Caco-2 (cell line): ENCODE data around the gene DNAH1. TPM values are rescaled to one million over a fixed set of nuclear protein-coding genes. Genes with fewer than 3 reads are reported as not detected.

Experiments used
- BruUV-seq: library from RNA; stranded (reverse); fragments of 400-500 nt; replicated peaks from 2 replicates; lab custom pipeline; 2021; lab: Mats Ljungman, UMichigan
- CTCF ChIA-PET: fragments of 300-600 bp; sonication (Branson Sonifier 250); formaldehyde crosslinking; loops from one replicate; lab custom pipeline; 2022; ENCODE audit warnings: antibody characterized with exemption; lab: Charles Lee
- POLR2A ChIA-PET: fragments of 300-600 bp; sonication (Branson Sonifier 250); formaldehyde crosslinking; loops from one replicate; lab custom pipeline; 2022; ENCODE audit warnings: antibody characterized with exemption; lab: Charles Lee
- DNase-seq, 2 experiments: peaks; one replicate each; pipeline versions ENCODE4 v3.0.0 to v3.0.0-alpha.2; 2020 to 2022
- H3K27me3 ChIP-seq: replicated peaks from 2 replicates; pipeline ENCODE4 v1.6.0; 2011; ENCODE audit warnings: low read length; ENCODE audit not compliant: control insufficient read depth, insufficient read depth
- H3K36me3 ChIP-seq: 2 replicates; pipeline ENCODE4 v1.5.1; 2011; ENCODE audit warnings: low read length; ENCODE audit not compliant: control insufficient read depth, insufficient read depth
- H3K4me1 ChIP-seq: fragments of 250-450 bp; sonication (Bioruptor Pico); 2 replicates; pipeline ENCODE4 v1.5.1; 2020; ENCODE audit warnings: mild to moderate bottlenecking
- H3K4me3 ChIP-seq: 2 replicates; pipeline ENCODE4 v1.5.1; 2011; ENCODE audit warnings: low read depth, mild to moderate bottlenecking, control low read depth, low read length
- H3K9me3 ChIP-seq: fragments of 250-450 bp; sonication (Bioruptor Pico); 2 replicates; pipeline ENCODE4 v1.5.1; 2020; ENCODE audit warnings: mild to moderate bottlenecking, moderate library complexity
- H3K27ac Mint-ChIP-seq: one replicate; pipeline ENCODE4 v1.8.0; 2022; ENCODE audit warnings: mixed read lengths; ENCODE audit not compliant: unreplicated experiment
- H3K27me3 Mint-ChIP-seq: one replicate; pipeline ENCODE4 v1.8.0; 2022; ENCODE audit warnings: mixed read lengths; ENCODE audit not compliant: insufficient read depth, unreplicated experiment
- H3K36me3 Mint-ChIP-seq: one replicate; pipeline ENCODE4 v1.8.0; 2022; ENCODE audit warnings: mild to moderate bottlenecking, mixed read lengths; ENCODE audit not compliant: insufficient read depth, unreplicated experiment
- H3K4me1 Mint-ChIP-seq: one replicate; pipeline ENCODE4 v1.8.0; 2022; ENCODE audit warnings: low read depth, mixed read lengths; ENCODE audit not compliant: unreplicated experiment
- H3K4me3 Mint-ChIP-seq: one replicate; pipeline ENCODE4 v1.8.0; 2022; ENCODE audit warnings: mild to moderate bottlenecking, moderate library complexity, mixed read lengths; ENCODE audit not compliant: unreplicated experiment
- H3K9me3 Mint-ChIP-seq: one replicate; pipeline ENCODE4 v1.8.0; 2022; ENCODE audit warnings: mixed read lengths; ENCODE audit not compliant: unreplicated experiment
- intact Hi-C: fragments of 100-400 bp; cut with micrococcal nuclease; formaldehyde crosslinking; loops from one replicate; pipeline ENCODE4 v1.10.0; 2022; ENCODE audit not compliant: unreplicated experiment
- total RNA-seq: library from RNA; stranded (reverse); gene quantifications from 2 replicates; pipeline ENCODE4 v1.2.3, GENCODE V29; 2022
- TF ChIP-seq, protein P1 (sequence below), 2 experiments: fragments of 200-600 bp in 1 of 2; IDR thresholded peaks; 1 replicate in 1 of 2; 2 replicates in 1 of 2; pipeline versions ENCODE4 v1.5.1 to v1.8.0; 2011 to 2022; ENCODE audit warnings: antibody characterized with exemption in 1 of 2, control low read depth in 1 of 2, inconsistent platforms in 1 of 2, low read depth in 1 of 2, low read length in 1 of 2, mild to moderate bottlenecking in 1 of 2, moderate library complexity in 1 of 2; ENCODE audit not compliant: insufficient read depth in 1 of 2, severe bottlenecking in 1 of 2, unreplicated experiment in 1 of 2

The DNAH1 gene
- total RNA-seq, 1 experiment from 2014 or later = 4.1 TPM

- no peaks in the 10 kb centered on the region for H3K27me3 ChIP-seq
- Mint-ChIP-seq H3K9me3 (no peaks in the 10 kb centered on the region), H3K4me3 (no peak overlapping the region), H3K4me1 (no peaks in the 10 kb centered on the region), H3K27me3 (no peaks in the 10 kb centered on the region), H3K36me3 (no peaks in the 10 kb centered on the region), H3K27ac (no peak overlapping the region)
- BruUV-seq = no TSS peak
- H3K4me1 ChIP-seq = no peaks in the 10 kb centered on the region
- TF ChIP-seq, protein P1, sequence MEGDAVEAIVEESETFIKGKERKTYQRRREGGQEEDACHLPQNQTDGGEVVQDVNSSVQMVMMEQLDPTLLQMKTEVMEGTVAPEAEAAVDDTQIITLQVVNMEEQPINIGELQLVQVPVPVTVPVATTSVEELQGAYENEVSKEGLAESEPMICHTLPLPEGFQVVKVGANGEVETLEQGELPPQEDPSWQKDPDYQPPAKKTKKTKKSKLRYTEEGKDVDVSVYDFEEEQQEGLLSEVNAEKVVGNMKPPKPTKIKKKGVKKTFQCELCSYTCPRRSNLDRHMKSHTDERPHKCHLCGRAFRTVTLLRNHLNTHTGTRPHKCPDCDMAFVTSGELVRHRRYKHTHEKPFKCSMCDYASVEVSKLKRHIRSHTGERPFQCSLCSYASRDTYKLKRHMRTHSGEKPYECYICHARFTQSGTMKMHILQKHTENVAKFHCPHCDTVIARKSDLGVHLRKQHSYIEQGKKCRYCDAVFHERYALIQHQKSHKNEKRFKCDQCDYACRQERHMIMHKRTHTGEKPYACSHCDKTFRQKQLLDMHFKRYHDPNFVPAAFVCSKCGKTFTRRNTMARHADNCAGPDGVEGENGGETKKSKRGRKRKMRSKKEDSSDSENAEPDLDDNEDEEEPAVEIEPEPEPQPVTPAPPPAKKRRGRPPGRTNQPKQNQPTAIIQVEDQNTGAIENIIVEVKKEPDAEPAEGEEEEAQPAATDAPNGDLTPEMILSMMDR (IDR thresholded peaks at IDR 0.05; ENCODE audit: insufficient read depth in 1 of 2, low read depth in 1 of 2, low read length in 1 of 2, severe bottlenecking in 1 of 2, unreplicated experiment in 1 of 2) = no peak
- H3K9me3 ChIP-seq = no peaks in the 10 kb centered on the region
- DNase-seq = no peak
- intact Hi-C loops = loop anchor here (10.0 kb wide), 1 partner anchor 264 kb away; the partner anchor contains the start of genes GNL3 and PBRM1
- ChIA-PET CTCF (no interaction called here), POLR2A (no interaction called here)
- no peak overlapping the region for H3K4me3 ChIP-seq
- H3K36me3 ChIP-seq = no peaks in the 10 kb centered on the region
These were observed 104.3 kb downstream of the DNAH1 start for GRCh38 chr3:52420388-52420787.

GRCh38 chr3:52422669-52423068, 106.5 kb downstream of the DNAH1 start:
- DNase-seq = no peak
- intact Hi-C loops = loop anchor here (10.0 kb wide), 1 partner anchor 262 kb away; the partner anchor contains the start of genes GNL3 and PBRM1
- Mint-ChIP-seq H3K36me3 (no peaks in the 10 kb centered on the region), H3K9me3 (no peaks in the 10 kb centered on the region), H3K27ac (no peak overlapping the region), H3K27me3 (no peaks in the 10 kb centered on the region), H3K4me3 (no peak overlapping the region), H3K4me1 (no peaks in the 10 kb centered on the region)
- H3K36me3 ChIP-seq = no peaks in the 10 kb centered on the region
- TF ChIP-seq, protein P1 (IDR thresholded peaks at IDR 0.05; ENCODE audit: insufficient read depth in 1 of 2, low read depth in 1 of 2, low read length in 1 of 2, severe bottlenecking in 1 of 2, unreplicated experiment in 1 of 2) = no peak
- BruUV-seq = no TSS peak
- no peaks in the 10 kb centered on the region for H3K4me1 ChIP-seq
- no peaks in the 10 kb centered on the region for H3K9me3 ChIP-seq
- ChIA-PET CTCF (interaction anchor here (1.2 kb wide), 1 partner anchor 10 kb away, joined by 6 read pairs; no protein-coding TSS in a partner anchor), POLR2A (no interaction called here)
- H3K27me3 ChIP-seq = no peaks in the 10 kb centered on the region
- no peak overlapping the region for H3K4me3 ChIP-seq

GRCh38 chr3:52423173-52423572, 107.1 kb downstream of the DNAH1 start:
- Histone ChIP-seq H3K36me3 (no peaks in the 10 kb centered on the region), H3K4me1 (no peaks in the 10 kb centered on the region), H3K27me3 (no peaks in the 10 kb centered on the region), H3K4me3 (no peak overlapping the region), H3K9me3 (no peaks in the 10 kb centered on the region)
- H3K9me3 Mint-ChIP-seq = no peaks in the 10 kb centered on the region
- H3K4me3 Mint-ChIP-seq = no peak overlapping the region
- CTCF ChIA-PET = interaction anchor here (1.2 kb wide), 1 partner anchor 11 kb away, joined by 6 read pairs; no protein-coding TSS in a partner anchor
- H3K4me1 Mint-ChIP-seq = no peaks in the 10 kb centered on the region
- no peak for DNase-seq
- TF ChIP-seq, protein P1 (IDR thresholded peaks at IDR 0.05; ENCODE audit: insufficient read depth in 1 of 2, low read depth in 1 of 2, low read length in 1 of 2, severe bottlenecking in 1 of 2, unreplicated experiment in 1 of 2) = no peak
- H3K27me3 Mint-ChIP-seq = no peaks in the 10 kb centered on the region
- no peaks in the 10 kb centered on the region for H3K36me3 Mint-ChIP-seq
- no TSS peak for BruUV-seq
- intact Hi-C loops = loop anchor here (10.0 kb wide), 1 partner anchor 262 kb away; the partner anchor contains the start of genes GNL3 and PBRM1
- POLR2A ChIA-PET = no interaction called here
- H3K27ac Mint-ChIP-seq = no peak overlapping the region
